ENCODE results near the gene PDE3B. TPM values are rescaled to one million over a fixed set of nuclear protein-coding genes. Genes with fewer than 3 reads are reported as not detected.
A peak's percentile ranks its signal among the peaks of the same experiment; 100 is the strongest.

The PDE3B gene
- total RNA-seq, 4 donors from 2014 or later = 13.3 to 23.3 (median 21.5) TPM

DNA sequence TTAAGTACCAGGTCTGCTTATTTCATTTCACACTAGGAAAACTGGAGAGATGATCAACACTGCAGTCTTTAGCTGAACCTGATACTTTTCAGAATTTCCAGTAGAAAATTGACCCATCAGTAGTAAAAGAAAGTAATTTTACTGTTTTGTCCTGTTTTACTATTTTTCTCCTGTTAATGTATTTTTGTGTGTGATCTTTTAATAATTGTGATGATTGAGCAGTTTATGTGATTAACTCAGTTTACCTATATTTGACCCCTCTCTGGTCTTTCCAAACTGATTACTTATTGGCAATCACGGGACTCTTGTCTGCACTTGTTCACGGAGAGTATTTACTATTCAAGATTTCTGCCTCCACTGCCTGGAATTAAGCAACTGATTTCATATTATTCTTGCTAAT is 249.0 kb downstream of the PDE3B start:
- Histone ChIP-seq H3K36me3 (no peaks in the 10 kb centered on the region), H3K4me1 (peaks cover 17 to 30% (median 22%) of the 10 kb centered on the region in 4 donors), H3K9me3 (no peaks in the 10 kb centered on the region), H3K27ac (replicated peaks in 1 of 4) (peak overlapping the region; percentile 86 to 98 (median 92)), H3K4me3 (peak overlapping the region; percentile 69 to 91 (median 78)), H3K27me3 (no peaks in the 10 kb centered on the region)
- intact Hi-C loops (cut with DNase I) = loop anchor here (5.0 to 10.0 kb wide), 2 partner anchors 248 to 355 kb away; partner anchors contain the start of gene PDE3B
- TF ChIP-seq POLR2AphosphoS5 (IDR thresholded peaks at IDR 0.05) (no peak), EP300 (IDR thresholded peaks at IDR 0.05) (no peak)
- no peak for DNase-seq (ENCODE audit: extremely low spot score)
- 80% methylated on average over 2 of the region's 2 CpGs for WGBS

DNA sequence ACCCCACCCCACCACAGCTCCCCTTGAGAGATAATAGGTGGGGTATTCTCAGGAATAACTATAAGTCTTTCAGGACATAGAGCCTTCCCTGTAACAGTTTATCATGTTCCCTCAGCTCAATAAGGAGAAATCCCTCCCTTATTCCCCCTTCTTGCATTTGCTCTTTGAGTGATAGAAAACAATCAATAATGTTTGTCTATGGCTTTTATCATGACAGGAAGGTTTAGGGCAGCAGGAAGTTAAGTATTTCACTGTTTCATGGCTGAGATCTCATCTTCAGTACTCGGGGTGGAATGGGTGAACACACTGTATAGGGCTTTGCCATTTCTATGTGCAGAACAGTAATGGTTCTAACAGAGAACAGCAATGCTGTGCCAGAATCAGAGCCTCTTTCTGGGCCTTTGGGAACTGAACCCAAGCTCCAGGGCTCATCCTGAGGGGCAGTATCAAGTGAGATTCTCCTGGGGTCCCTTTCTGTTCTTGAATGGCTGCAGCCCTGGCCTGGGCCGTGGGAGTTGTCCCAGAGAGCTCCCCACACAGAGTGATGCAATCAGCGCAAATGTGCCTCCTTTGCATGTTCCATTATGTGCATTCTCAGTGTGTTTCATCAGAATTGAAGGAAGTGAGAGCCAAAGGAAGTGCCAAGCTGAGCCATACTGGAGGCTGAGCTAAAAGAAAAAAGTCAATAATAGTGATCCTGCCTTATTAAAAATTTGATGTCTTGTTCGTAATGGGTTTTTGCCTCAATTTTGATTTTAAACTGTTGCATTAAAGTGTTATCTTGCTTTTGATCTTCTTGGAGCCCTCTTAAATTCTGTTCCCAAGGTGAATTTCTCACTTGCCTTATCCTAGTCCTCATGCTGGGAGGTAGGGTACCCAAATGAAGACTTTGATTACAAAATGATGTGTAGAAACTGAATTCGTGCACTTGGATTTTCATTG is 251.3 kb downstream of the PDE3B start:
- Histone ChIP-seq H3K27ac (replicated peaks in 1 of 4) (no peak overlapping the region), H3K27me3 (no peaks in the 10 kb centered on the region), H3K9me3 (no peaks in the 10 kb centered on the region), H3K4me3 (no peak overlapping the region), H3K36me3 (no peaks in the 10 kb centered on the region), H3K4me1 (peaks cover 10 to 16% (median 12%) of the 10 kb centered on the region in 4 donors)
- intact Hi-C loops (cut with DNase I) = loop anchor here (5.0 to 10.0 kb wide), 2 partner anchors 250 to 358 kb away; partner anchors contain the start of gene PDE3B
- WGBS = 63% methylated on average over 5 of the region's 5 CpGs
- no peak for TF ChIP-seq POLR2A (IDR thresholded peaks at IDR 0.05; ENCODE audit: low read depth)
- TF ChIP-seq, protein P1, sequence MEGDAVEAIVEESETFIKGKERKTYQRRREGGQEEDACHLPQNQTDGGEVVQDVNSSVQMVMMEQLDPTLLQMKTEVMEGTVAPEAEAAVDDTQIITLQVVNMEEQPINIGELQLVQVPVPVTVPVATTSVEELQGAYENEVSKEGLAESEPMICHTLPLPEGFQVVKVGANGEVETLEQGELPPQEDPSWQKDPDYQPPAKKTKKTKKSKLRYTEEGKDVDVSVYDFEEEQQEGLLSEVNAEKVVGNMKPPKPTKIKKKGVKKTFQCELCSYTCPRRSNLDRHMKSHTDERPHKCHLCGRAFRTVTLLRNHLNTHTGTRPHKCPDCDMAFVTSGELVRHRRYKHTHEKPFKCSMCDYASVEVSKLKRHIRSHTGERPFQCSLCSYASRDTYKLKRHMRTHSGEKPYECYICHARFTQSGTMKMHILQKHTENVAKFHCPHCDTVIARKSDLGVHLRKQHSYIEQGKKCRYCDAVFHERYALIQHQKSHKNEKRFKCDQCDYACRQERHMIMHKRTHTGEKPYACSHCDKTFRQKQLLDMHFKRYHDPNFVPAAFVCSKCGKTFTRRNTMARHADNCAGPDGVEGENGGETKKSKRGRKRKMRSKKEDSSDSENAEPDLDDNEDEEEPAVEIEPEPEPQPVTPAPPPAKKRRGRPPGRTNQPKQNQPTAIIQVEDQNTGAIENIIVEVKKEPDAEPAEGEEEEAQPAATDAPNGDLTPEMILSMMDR (IDR thresholded peaks at IDR 0.05) = no peak
- TF ChIP-seq EP300 (IDR thresholded peaks at IDR 0.05) = no peak
- no peak for TF ChIP-seq POLR2AphosphoS5 (IDR thresholded peaks at IDR 0.05)
- DNase-seq (ENCODE audit: extremely low spot score) = no peak

DNA sequence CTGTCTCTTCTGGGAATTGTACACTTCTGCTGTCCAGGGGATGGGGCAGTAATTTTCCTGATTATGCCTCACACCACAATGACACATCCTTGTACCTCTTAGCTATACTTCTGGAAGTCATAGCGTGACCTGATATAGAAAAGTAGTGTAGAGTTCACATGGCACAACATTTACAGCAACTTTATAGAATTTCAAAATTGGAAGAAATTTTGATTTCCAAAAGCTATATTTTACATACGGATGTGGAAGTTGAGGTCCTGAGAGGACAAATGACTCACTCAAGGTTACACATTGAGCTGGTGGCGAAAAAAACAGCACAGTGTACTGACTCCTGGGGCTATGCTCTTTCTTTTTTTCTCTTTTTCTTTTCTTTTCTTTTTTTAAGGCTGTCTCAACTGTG is 254.8 kb downstream of the PDE3B start:
- Histone ChIP-seq H3K4me1 (no peaks in the 10 kb centered on the region), H3K36me3 (no peaks in the 10 kb centered on the region), H3K27ac (replicated peaks in 1 of 4) (no peak overlapping the region), H3K9me3 (no peaks in the 10 kb centered on the region), H3K27me3 (no peaks in the 10 kb centered on the region), H3K4me3 (no peak overlapping the region)
- intact Hi-C loops (cut with DNase I) = loop anchor here (10.0 kb wide), 1 partner anchor 254 kb away; the partner anchor contains the start of gene PDE3B
- DNase-seq (ENCODE audit: extremely low spot score) = no peak
- no peak for TF ChIP-seq EP300 (IDR thresholded peaks at IDR 0.05)
- no peak for TF ChIP-seq POLR2A (IDR thresholded peaks at IDR 0.05; ENCODE audit: low read depth)
- TF ChIP-seq, protein P1 (IDR thresholded peaks at IDR 0.05) = no peak
- TF ChIP-seq POLR2AphosphoS5 (IDR thresholded peaks at IDR 0.05) = no peak
- 91% methylated on average over 3 of the region's 3 CpGs for WGBS

DNA sequence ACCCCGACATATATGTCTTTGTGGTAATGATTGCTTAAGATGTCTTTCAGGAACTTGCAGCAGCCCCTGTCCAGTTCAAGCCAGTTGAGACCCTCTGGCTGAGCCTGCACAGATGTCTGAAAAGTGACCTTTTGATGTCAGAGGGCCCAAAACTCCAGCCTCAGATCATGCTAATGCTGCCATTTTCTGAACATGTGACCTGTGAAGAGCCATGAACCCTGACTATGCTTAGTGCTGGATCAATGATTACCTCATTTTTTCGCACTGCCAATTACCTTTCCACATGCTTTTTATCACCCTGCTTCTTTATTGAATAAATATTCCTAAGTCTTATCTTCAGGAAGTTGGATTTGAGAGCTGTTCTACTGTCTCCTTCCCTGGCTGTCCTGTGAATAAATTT is 255.3 kb downstream of the PDE3B start:
- no peaks in the 10 kb centered on the region for H3K9me3 ChIP-seq
- H3K4me1 ChIP-seq = no peaks in the 10 kb centered on the region
- no peak overlapping the region for H3K27ac ChIP-seq (replicated peaks in 1 of 4)
- DNase-seq (ENCODE audit: extremely low spot score) = no peak
- TF ChIP-seq POLR2A (IDR thresholded peaks at IDR 0.05; ENCODE audit: low read depth) (no peak), POLR2AphosphoS5 (IDR thresholded peaks at IDR 0.05) (no peak), EP300 (IDR thresholded peaks at IDR 0.05) (no peak)
- TF ChIP-seq, protein P1 (IDR thresholded peaks at IDR 0.05) = no peak
- 85% methylated on average over 2 of the region's 2 CpGs for WGBS
- H3K27me3 ChIP-seq = no peaks in the 10 kb centered on the region
- intact Hi-C loops (cut with DNase I) = loop anchor here (10.0 kb wide), 1 partner anchor 254 kb away; the partner anchor contains the start of gene PDE3B
- no peak overlapping the region for H3K4me3 ChIP-seq
- no peaks in the 10 kb centered on the region for H3K36me3 ChIP-seq

DNA sequence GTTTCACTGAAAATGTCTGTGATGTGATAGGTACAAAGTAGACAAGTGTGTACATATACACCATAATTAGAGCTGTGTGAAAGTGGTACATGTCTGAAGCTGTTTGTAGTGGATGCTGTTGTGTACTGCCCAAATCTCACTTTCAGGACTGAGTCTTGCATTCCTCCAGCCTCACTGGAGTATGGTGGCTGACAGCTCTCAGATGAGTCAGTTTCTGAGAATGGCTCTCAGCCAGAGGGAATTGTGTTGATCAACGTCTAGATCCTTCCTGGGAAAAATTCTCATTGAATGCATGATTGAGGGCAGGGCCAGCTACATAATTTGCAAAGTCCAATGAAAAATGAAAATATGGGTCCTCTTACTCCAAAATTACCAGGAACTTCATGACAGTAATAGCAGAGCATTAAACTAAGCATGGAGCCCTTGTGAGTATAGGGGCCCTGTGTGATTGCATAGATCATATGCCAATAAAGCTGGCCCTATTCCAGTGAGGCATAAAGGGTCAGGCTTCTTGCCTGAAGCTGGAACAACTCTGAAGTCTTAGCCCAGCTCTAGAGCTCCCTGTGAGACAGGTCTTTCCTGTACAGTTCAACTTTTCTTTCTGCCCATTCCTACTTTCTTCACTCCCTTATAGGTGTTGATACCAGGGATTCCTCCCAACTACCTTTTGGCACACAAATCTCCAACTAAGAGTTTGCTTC is 259.2 kb downstream of the PDE3B start:
- Histone ChIP-seq H3K4me1 (peaks cover 7 to 25% (median 21%) of the 10 kb centered on the region in 4 donors), H3K4me3 (no peak overlapping the region), H3K27ac (replicated peaks in 1 of 4) (no peak overlapping the region), H3K9me3 (no peaks in the 10 kb centered on the region), H3K36me3 (no peaks in the 10 kb centered on the region), H3K27me3 (no peaks in the 10 kb centered on the region)
- TF ChIP-seq POLR2A (IDR thresholded peaks at IDR 0.05; ENCODE audit: low read depth) (no peak), POLR2AphosphoS5 (IDR thresholded peaks at IDR 0.05) (no peak), EP300 (IDR thresholded peaks at IDR 0.05) (no peak)
- TF ChIP-seq, protein P1 (IDR thresholded peaks at IDR 0.05) = no peak
- WGBS = 27% methylated on average over 1 of the region's 1 CpG
- intact Hi-C loops (cut with DNase I) = no loop called here
- no peak for DNase-seq (ENCODE audit: extremely low spot score)
